ENCODE data around the gene RHBDL1.

The RHBDL1 gene

DNA sequence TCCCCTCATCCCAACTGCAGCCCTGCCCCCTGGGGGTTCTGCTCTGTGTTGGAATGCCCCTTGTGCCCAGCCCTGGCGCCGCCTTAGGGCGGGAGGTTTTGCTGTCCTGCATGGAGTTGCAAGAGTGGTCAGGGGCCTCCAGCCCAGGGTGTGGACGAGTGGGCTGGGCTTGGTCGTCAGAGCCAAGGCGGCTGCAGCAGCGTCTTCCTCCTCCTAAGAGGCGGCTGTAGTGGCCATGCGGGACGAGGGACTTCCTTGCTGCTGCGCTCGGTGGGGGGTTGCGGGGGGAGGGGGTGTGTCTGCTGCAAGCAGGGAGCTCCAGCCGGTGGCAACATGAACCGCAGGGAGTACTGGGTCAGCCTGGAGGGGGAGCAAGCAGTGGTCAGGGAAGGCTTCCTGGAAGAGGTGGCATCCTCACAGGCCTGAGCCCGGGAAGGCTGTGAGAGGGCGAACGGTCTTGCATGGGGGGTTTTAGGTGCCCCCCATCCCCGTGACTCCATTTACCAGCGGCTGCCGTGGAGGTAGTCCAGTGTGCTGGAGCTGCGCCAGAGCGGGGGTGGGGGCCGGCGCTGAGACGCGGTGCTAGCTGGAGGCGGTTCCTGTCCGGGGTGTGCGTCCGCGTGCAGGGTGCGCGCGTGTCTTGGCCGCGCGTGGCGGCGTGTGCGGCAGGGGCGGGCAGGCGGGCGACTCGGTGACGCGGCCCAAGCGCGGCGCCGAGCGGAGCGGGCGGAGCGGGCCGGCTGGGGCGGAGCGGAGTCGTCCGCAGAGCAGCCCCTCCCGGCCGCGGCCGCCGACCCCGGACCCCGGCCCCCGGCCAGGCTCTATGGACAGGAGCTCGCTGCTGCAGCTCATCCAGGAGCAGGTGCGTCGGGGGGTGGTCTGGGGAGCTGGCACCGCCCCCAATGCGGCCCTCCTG lies at the start of gene RHBDL1:
RHBDL1 (plus strand) TSS at position 704 of the 916 bp plus-strand sequence; CDS start at position 824, 120 bp downstream.
- no peak for DNase-seq (ENCODE audit: low spot score)

DNA sequence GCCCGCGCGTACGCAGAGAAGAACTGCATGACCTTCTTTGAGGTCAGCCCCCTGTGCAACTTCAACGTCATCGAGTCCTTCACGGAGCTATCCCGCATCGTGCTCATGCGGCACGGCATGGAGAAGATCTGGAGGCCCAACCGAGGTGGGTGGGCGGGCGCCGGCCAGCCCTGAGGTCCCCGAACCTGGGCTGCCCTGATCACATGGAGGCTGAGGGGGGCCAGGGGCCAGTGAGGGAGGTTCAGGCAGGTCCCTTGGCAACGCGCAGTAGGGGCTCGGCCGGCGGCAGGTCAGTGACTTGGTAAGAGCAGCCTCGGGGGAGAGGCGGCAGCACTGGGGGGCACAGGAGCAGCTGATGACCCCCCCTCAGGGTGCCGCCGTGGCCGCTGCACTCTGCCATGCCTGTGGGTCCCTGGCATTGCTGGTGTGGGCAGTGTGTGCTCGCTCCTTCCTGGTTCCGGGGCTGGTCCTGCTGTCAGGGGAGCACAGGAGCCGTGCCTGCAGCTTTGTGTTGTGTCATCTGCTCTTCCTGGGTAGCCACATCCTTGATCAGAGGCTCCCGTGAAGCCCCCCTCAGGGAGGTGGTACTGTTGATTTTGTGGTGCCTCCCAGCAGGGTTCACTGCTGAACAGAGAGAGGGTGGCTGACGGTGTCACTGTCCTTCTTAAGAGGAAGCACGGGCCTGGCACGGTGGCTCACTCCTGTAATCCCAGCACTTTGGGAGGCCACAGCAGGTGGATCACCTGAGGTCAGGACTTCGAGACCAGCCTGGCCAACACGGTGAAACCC lies 49.3 kb upstream of the RHBDL1 start:
- DNase-seq (ENCODE audit: low spot score): no peak

DNA sequence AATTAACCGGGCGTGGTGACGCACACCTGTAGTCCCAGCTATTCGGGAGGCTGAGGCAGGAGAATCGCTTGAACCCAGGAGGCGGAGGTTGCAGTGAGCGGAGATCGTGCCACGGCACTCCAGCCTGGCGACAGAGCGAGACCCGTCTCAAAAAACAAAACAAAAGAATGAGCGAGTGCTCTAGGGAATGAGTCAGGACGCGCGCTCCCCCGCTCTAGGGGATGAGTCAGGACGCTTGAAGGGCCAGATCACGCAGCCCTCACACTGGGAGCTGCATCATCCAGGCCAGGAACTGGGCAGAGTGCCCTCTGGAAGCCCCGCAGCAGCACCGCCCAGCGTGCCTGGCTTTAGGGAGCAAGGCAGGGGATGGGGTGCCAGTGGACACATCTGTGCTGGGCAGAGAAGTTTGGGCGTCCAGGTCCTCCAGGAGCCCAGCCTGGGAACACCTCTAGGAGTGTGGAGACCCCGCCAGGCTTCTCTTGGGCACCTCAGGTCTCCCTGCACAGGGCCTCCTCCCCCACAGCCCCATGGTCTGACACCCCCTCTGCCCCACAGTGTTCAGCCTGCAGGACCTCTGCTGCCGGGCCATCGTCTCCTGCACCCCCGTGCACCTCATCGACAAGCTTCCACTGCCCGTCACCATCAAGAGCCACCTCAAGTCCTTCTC lies 48.6 kb upstream of the RHBDL1 start:
- DNase-seq (ENCODE audit: low spot score): no peak

DNA sequence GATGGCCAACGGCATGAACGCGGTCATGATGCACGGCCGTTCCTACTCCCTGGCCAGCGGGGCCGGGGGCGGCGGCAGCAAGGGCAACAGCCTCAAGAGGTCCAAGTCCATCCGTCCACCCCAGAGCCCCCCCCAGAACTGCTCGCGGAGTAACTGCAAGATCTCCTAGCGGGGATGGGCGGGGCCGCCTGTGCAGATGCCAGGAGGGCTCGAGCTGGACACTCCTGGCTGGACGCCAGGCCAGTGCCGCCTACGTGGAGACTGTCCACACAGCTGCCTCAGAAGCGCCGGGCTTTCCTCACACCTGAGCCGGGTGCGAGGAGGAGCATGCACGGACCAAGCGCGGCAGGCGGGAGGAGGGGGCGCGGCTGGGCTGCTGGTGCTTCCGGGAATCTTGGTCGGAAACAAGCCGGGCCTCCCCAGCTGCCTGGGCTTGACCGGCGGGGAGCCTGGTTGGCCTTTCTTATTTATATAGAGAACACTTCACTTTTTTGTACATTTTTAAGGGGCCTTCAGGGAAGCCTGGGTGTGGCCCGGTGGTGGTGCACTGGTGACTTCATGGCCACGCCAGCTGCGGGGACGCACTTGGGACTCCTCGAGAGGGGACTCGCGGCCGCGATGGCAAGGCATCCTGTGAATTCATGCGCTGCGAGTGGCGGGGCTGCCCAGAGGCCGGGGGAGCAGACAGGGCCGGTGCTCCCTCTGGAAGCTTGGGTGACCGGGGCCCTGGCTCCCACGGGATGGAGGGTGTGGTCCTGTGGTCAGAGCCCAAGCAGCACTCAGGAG lies 47.8 kb upstream of the RHBDL1 start:
- no peak for DNase-seq (ENCODE audit: low spot score)

DNA sequence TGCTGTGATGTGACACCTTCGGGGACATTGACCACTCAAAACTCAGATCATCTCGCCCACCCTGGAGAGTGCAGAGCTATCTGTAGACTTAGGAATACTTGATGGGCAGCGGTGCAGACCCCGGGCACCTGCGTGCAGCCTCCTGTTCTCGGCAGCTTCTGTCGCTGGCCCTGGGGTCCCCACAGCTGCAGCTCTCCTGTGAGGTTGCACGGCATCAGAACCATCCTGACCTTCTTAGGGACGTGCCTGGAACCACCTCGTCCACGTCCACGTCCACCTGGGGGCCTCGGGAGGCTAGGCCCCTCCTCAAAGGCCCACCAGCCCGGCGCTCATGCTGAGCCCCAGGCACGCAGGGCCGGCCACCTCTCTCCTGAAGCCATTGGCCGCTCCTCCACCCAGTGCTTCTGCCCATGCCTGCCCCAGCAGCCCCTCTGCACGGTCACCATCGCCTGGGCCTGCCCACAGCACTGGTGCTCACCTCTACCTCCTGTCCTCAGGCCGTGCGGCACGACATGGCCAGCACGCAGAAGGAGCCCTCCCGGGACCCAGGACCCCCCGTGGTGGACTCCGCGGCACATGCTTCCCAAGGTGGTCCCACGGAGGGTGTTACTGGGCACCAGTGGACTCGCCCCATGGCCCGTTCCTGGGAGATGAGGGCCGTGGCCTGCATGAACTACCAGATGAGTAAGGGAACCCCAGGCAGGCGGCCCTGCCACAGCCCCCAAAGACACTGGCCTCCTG lies 47.0 kb upstream of the RHBDL1 start:
- DNase-seq (ENCODE audit: low spot score): no peak

DNA sequence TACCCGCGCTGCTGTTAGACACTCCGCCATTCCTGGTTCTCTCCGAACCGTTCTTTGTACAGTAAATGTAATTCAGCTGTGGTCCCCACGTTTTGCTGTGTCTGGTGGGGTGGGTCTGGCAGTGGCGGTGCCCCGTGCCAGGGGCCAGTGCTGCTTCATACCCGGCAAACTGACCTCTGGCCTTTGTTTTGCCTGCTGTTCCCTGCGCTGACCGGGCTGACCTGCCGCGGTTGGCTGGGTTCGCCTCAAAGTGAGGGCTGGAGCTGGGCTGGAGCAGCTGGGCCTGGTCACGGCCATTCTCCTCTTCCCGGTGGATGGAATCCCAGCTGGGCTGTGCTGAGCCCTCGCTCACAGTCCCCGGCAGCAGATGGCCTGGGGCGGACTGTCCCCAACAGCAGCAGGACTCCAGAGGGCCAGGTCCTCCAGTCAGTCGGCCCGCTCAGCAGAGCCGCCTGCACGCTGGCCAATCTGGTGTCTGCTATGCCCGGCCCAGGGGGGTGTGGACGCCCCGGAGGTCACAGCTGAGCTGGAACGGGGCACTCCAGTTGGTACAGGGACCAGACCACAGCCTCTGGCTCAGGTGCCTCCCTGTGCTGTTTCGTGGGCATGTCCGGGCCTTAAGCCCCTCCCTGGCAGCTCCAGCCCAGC lies 46.2 kb upstream of the RHBDL1 start:
- DNase-seq (ENCODE audit: low spot score): no peak

DNA sequence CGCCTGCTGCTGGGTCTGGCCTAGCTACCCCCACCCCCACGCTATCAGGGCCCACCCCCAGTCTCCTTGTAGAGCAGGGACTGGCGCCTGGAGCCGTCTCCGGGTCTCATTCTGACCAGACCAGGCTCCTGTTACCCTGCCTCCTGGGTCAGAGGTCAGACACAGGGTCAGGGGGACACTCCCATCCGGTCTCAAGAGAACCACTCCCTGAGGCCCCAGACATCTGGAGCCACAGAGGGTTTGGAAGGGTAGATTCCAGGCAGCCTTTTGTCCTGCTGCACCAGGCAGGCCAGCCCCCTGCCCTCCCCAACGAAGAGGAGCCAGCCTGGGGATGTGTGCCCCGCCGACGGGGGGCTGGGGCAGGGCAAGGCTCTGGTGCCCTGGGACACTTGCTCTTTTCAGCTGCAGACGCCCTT lies 45.6 kb upstream of the RHBDL1 start:
- DNase-seq (ENCODE audit: low spot score): no peak

DNA sequence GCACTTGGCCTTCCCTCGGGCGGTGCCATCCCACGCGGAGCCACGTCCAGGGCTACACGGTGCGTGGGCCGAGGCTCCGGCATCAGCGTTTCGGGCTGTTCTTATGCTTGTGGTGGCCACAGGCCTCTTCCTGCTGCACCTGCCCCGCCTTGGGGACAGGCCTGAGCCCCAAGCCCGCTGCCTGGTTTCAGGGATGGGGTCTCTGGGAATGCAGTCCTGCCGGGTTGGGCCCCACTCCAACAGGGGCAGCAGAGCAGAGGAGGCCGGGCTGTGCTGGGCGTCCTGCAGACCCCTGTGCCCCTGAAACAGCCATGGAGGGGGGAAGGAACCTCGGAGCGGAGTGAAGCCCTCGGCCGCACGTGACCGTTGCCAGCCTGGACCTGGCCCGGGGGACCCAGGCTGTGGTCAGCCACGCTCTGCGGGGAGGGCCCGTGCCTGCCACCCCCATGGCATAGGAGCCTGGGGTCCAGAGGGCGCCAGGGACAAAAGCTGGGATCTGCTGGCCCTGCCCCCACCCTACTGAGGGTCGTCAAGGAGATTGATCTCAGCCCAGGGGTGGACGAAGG lies 45.1 kb upstream of the RHBDL1 start:
- no peak for DNase-seq (ENCODE audit: low spot score)

DNA sequence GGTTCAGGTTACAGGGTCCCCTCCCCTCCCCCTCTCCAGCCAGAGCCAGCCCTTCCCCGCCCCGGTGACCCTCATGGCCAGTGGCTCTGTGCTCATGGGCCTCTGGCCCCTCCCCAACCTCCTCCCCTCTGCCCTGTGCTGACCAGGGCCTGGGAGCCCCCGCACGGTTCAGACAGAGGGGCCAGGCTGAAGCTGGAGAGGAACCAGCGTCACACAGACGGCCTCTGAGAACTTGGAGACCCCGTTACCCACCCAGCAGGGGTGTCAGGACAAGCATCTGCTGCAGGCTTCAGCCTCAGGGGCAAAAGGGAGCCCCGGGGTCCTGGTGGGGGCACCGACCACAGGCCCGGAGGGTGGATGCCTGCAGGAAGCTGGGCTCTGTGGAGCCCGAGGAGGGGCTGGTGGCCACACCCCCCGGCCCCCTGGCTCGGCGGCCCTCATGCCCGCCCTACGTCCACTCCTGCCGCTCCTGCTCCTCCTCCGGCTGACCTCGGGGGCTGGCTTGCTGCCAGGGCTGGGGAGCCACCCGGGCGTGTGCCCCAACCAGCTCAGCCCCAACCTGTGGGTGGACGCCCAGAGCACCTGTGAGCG lies 44.6 kb upstream of the RHBDL1 start, which contains the start of gene WFIKKN1:
WFIKKN1 (plus strand) TSS at position 171 of the 591 bp plus-strand sequence; CDS start at position 440, 269 bp downstream.
- no peak for DNase-seq (ENCODE audit: low spot score)

DNA sequence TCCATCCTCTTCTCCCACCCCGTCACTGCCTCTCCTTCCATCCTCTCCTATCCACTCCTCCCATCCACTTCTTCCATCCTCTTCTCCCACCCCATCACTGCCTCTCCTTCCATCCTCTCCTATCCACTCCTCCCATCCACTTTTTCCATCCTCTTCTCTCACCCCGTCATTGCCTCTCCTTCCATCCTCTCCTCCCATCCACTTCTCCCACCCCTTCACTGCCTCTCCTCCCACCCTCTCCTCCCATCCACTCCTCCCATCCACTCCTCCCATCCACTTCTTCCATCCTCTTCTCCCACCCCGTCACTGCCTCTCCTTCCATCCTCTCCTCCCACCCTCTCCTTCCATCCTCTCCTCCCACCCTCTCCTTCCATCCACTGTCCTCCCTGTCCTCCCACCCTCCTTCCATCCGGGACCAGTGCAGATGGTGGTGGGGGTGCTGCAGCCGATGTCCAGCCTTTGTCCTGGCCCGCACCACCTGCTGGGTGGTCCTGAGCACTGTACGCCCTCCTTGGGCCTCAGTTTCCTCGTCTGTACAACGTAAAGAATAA lies 43.6 kb upstream of the RHBDL1 start:
- DNase-seq (ENCODE audit: low spot score): no peak

DNA sequence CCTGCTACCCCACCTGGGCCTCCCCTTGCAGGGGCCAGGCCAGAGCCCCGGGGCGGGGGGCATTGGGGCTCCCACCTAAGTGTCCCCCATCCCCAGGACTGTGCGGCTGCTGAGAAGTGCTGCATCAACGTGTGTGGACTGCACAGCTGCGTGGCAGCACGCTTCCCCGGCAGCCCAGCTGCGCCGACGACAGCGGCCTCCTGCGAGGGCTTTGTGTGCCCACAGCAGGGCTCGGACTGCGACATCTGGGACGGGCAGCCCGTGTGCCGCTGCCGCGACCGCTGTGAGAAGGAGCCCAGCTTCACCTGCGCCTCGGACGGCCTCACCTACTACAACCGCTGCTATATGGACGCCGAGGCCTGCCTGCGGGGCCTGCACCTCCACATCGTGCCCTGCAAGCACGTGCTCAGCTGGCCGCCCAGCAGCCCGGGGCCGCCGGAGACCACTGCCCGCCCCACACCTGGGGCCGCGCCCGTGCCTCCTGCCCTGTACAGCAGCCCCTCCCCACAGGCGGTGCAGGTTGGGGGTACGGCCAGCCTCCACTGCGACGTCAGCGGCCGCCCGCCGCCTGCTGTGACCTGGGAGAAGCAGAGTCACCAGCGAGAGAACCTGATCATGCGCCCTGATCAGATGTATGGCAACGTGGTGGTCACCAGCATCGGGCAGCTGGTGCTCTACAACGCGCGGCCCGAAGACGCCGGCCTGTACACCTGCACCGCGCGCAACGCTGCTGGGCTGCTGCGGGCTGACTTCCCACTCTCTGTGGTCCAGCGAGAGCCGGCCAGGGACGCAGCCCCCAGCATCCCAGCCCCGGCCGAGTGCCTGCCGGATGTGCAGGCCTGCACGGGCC lies 42.8 kb upstream of the RHBDL1 start:
- no peak for DNase-seq (ENCODE audit: low spot score)

DNA sequence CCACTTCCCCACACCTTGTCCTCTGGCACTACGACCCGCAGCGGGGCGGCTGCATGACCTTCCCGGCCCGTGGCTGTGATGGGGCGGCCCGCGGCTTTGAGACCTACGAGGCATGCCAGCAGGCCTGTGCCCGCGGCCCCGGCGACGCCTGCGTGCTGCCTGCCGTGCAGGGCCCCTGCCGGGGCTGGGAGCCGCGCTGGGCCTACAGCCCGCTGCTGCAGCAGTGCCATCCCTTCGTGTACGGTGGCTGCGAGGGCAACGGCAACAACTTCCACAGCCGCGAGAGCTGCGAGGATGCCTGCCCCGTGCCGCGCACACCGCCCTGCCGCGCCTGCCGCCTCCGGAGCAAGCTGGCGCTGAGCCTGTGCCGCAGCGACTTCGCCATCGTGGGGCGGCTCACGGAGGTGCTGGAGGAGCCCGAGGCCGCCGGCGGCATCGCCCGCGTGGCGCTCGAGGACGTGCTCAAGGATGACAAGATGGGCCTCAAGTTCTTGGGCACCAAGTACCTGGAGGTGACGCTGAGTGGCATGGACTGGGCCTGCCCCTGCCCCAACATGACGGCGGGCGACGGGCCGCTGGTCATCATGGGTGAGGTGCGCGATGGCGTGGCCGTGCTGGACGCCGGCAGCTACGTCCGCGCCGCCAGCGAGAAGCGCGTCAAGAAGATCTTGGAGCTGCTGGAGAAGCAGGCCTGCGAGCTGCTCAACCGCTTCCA lies 42.0 kb upstream of the RHBDL1 start:
- DNase-seq (ENCODE audit: low spot score): no peak

DNA sequence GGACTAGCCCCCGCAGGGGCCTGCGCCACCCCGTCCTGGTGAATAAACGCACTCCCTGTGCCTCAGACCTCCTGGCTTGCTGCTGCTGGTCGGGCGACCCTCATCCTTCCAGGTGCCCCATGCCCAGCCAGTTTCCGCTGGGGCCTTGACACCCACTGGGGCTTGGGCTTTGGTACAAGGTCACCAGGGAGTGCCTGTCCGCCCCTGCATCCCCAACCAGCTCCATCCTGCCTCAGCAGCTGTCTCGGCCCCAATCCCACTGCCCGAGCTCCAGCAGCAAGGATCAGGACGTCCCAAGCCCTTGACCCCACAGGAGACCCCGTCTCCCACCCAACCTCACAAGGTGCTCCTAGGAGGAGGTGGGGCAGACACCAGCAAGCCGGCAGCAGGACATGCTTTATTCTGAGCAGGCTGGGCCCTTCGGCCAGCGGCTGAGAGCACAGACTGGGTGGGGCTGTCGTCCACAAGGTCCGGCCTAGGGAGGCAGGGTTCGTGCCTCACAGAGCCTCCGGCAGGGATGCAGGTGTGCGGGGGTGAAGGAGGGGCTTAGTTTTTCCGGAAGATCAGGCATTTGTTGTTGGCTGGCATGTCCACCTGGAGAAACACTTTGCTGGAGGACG lies 41.3 kb upstream of the RHBDL1 start:
- no peak for DNase-seq (ENCODE audit: low spot score)

DNA sequence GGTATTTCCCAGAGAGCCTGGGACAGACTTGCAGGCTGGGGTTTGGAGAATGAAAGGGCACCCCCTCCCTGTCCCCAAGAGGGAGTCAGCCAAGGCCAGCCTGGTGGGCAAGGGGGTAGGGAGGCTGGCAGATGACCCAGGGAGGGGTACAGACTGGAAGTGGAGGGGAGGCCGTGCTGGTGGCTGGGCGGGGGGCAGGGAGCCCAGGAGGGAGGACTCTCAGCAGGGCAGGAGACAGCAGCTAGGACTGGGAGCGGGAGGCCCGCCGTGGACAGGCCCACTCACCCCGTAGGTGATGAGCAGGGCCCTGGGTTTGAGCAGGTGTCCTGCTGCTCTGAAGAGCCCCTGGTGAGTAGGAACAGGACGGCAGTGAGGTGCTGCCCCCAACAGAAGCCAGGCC lies 40.5 kb upstream of the RHBDL1 start:
- DNase-seq (ENCODE audit: low spot score): no peak

DNA sequence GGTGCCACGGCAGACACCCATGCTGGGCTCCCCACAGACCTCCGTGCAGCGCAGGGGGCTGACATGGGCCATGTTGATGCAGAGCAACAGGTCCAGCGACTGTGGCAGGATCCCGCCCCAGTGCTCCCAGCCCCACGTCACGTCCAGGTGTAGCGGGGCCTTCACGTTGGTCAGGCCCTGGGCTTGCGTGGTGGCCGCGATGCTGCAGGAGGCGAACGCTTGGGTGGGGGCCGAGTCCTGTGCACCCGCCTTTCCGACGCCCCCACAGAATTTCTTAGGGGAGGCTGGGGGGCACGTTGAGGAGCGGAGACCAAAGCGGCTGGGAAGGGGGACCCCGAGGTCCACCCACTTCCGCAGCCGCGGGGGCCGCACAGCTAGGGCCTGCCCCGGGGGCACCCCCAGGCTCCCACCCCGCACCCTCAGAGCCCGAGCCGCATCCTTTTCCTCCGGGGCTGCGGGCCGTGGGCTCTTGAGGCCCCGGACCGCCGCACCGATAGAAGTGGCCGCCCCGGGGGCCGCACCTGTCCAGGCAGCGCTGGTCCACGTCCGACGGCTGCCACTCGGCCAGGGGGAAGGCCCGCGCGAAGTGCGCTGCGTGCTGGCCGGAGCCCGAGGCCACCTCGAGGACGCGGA lies 39.8 kb upstream of the RHBDL1 start:
- DNase-seq (ENCODE audit: low spot score): no peak

DNA sequence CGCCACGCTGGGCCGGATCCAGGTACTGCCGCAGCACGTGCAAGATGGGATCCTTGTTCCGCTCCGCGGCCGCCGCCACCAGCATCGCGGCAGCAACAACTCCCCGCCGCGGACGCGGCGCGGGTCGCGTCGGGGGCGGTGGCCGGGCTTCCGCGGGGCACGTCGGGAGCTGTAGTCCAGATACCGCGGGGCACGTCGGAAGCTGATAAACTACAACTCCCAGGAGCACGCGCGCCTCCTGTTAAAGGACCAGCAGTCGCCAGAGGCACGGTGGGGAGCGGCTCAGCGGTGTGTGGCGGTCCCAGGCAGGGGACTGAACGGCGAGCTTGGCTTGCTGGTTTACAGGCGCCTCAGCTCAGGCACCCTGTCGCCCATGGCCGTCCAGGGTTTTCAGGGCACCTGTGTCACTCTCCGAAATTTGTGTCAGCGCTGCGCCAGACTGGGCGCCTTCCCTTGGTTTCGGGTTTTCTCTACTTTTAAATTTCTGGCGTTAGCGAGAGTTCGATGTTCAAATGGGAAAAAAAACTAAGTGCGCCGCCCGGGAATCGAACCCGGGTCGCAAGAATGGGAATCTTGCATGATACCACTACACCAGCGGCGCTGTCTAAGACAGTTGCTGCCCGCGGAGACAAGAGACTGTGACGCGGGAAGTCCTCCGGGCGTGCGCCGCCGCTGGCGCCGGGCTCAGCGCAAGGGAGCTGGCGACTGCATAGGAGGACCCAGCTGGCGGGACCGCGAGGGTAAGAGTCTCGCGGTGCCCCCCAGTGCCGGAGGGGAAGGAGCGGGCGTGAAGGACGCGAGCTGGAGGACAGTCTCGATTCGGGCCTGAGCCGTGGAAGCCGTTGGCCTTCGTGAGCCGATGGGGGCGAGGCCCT lies 39.0 kb upstream of the RHBDL1 start, which contains the start of gene METTL26:
METTL26 (minus strand) TSS at position 100 of the 875 bp plus-strand sequence; CDS start at position 85, 15 bp downstream.
- peak; percentile 93 for DNase-seq (ENCODE audit: low spot score)
